ENCODE measurements around the gene LZTS2. TPM values are rescaled to one million over a fixed set of nuclear protein-coding genes. Genes with fewer than 3 reads are reported as not detected.
"Not testable (repeated sequence)": the region's sequence is repeated elsewhere in the genome, so short reads cannot be mapped to it uniquely, and the experiment has no call there.

LZTS2 gene
- total and polyA plus RNA-seq, 5 donors = 42.5 to 66.4 (median 47.6) TPM

- Histone ChIP-seq H3K27me3 (ENCODE audit: control insufficient read depth, insufficient read depth) (no peaks in the 10 kb centered on the region), H3K27ac (ENCODE audit: low read length) (no peak overlapping the region), H3K4me3 (ENCODE audit: low read length) (no peak overlapping the region), H3K9me3 (ENCODE audit: control insufficient read depth, low read length) (no peaks in the 10 kb centered on the region), H3K4me1 (ENCODE audit: control insufficient read depth, insufficient read depth, low read length) (peaks cover 2% of the 10 kb centered on the region)
- DNase-seq (peak in 1 of 3 donors; percentile 68), ATAC-seq (no peak)
- 61% methylated on average over 27 of the region's 27 CpGs for WGBS
- intact Hi-C loops (cut with DNase I) = no loop called here
These were observed 30.1 kb downstream of the LZTS2 start for GRCh38 chr10:101029520-101030295.

GRCh38 chr10:101030496-101031127 lies 31.0 kb downstream of the LZTS2 start:
- 11% methylated on average over 25 of the region's 25 CpGs for WGBS
- no peaks in the 10 kb centered on the region for H3K27me3 ChIP-seq (ENCODE audit: control insufficient read depth, insufficient read depth)
- DNase-seq = no peak
- no peak for ATAC-seq
- peak overlapping the region; percentile 60 for H3K4me3 ChIP-seq (ENCODE audit: low read length)
- H3K27ac ChIP-seq (ENCODE audit: low read length) = no peak overlapping the region
- H3K9me3 ChIP-seq (ENCODE audit: control insufficient read depth, low read length) = no peaks in the 10 kb centered on the region
- intact Hi-C loops (cut with DNase I) = no loop called here
- peaks cover 2% of the 10 kb centered on the region for H3K4me1 ChIP-seq (ENCODE audit: control insufficient read depth, insufficient read depth, low read length)

- ATAC-seq = peak; percentile 88 to 92
- under 1% methylated on average over 38 of the region's 38 CpGs for WGBS
- intact Hi-C loops (cut with DNase I) = no loop called here
These were observed 31.7 kb downstream of the LZTS2 start, which contains the start of the genes PDZD7 and SFXN3 for GRCh38 chr10:101031128-101031795. Gene PDZD7, minus strand, starts transcription at chr10:101031129. Its CDS starts 910 bp downstream, at chr10:101030219. Gene SFXN3, plus strand, starts transcription at chr10:101031234. Its CDS starts 3,461 bp downstream, at chr10:101034695.

GRCh38 chr10:101031796-101032636 lies 32.4 kb downstream of the LZTS2 start:
- WGBS = under 1% methylated on average over 47 of the region's 47 CpGs
- peak overlapping the region; percentile 80 for H3K27ac ChIP-seq (ENCODE audit: low read length)
- no peaks in the 10 kb centered on the region for H3K27me3 ChIP-seq (ENCODE audit: control insufficient read depth, insufficient read depth)
- peaks cover 2% of the 10 kb centered on the region for H3K4me1 ChIP-seq (ENCODE audit: control insufficient read depth, insufficient read depth, low read length)
- no peaks in the 10 kb centered on the region for H3K9me3 ChIP-seq (ENCODE audit: control insufficient read depth, low read length)
- intact Hi-C loops (cut with DNase I) = no loop called here
- peak overlapping the region; percentile 60 for H3K4me3 ChIP-seq (ENCODE audit: low read length)
- ATAC-seq (peak; percentile 77 to 81), DNase-seq (peak; percentile 87 to 95 (median 95))

More at GRCh38 chr10:101031128-101031795, 31.7 kb downstream of the LZTS2 start, which contains the start of the genes PDZD7 and SFXN3:
- Histone ChIP-seq H3K9me3 (ENCODE audit: control insufficient read depth, low read length) (no peaks in the 10 kb centered on the region), H3K27me3 (ENCODE audit: control insufficient read depth, insufficient read depth) (no peaks in the 10 kb centered on the region), H3K27ac (ENCODE audit: low read length) (peak within 1 kb of the TSS; percentile 80), H3K4me1 (ENCODE audit: control insufficient read depth, insufficient read depth, low read length) (peaks cover 2% of the 10 kb centered on the region), H3K4me3 (ENCODE audit: low read length) (peak within 1 kb of the TSS; percentile 60)
- peak; percentile 97 to 99 (median 99) for DNase-seq

GRCh38 chr10:101032637-101033224 lies 33.1 kb downstream of the LZTS2 start:
- DNase-seq = peak; percentile 81 to 85 (median 82)

DNA sequence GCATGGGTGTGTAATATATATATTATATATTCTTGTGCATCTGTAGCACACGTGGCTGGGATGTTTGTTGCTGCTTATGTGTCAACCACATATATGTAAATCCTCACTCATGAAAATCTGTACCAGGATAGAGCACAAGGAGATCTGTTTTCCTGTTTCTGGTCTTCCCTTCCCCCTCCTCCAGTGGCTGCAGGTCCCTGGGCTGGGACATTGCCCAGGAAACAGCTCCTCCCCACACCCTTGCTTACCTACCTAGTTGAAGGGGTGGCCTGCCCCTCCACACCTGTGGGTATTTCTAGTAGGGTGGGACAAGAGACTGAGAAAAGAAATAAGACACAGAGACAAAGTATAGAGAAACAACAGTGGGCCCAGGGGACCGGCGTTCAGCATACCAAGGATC lies 33.7 kb downstream of the LZTS2 start:
- Histone ChIP-seq H3K4me1 (ENCODE audit: control insufficient read depth, insufficient read depth, low read length) (peaks cover 2% of the 10 kb centered on the region), H3K27ac (ENCODE audit: low read length) (no peak overlapping the region), H3K9me3 (ENCODE audit: control insufficient read depth, low read length) (no peaks in the 10 kb centered on the region), H3K4me3 (ENCODE audit: low read length) (peak overlapping the region; percentile 60), H3K27me3 (ENCODE audit: control insufficient read depth, insufficient read depth) (no peaks in the 10 kb centered on the region)
- no peak for ATAC-seq
- intact Hi-C loops (cut with DNase I) = no loop called here
- no peak for DNase-seq
- 68% methylated on average over 3 of the region's 3 CpGs for WGBS

More at GRCh38 chr10:101032637-101033224, 33.1 kb downstream of the LZTS2 start:
- Histone ChIP-seq H3K4me1 (ENCODE audit: control insufficient read depth, insufficient read depth, low read length) (peaks cover 2% of the 10 kb centered on the region), H3K9me3 (ENCODE audit: control insufficient read depth, low read length) (no peaks in the 10 kb centered on the region), H3K4me3 (ENCODE audit: low read length) (peak overlapping the region; percentile 60), H3K27me3 (ENCODE audit: control insufficient read depth, insufficient read depth) (no peaks in the 10 kb centered on the region), H3K27ac (ENCODE audit: low read length) (peak overlapping the region; percentile 80)
- 9% methylated on average over 6 of the region's 6 CpGs for WGBS
- peak; percentile 70 to 85 for ATAC-seq
- intact Hi-C loops (cut with DNase I) = no loop called here

DNA sequence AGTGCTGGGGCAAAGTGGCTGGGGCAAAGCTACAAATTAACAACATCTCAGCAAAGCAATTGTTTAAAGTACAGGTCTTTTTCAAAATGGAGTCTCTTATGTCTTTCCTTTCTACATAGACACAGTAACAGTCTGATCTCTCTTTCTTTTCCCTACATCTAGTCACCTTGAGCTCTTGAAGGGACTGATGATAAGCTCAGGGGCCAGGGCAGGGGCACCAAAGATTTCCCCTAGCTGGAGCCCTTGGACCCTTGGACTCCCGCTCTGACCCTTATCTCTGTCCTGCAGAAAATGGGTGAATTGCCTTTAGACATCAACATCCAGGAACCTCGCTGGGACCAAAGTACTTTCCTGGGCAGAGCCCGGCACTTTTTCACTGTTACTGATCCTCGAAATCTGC lies 34.8 kb downstream of the LZTS2 start:
- intact Hi-C loops (cut with DNase I); H3K27me3 ChIP-seq (ENCODE audit: control insufficient read depth, insufficient read depth); DNase-seq; H3K27ac ChIP-seq (ENCODE audit: low read length); H3K9me3 ChIP-seq (ENCODE audit: control insufficient read depth, low read length); H3K4me3 ChIP-seq (ENCODE audit: low read length); H3K4me1 ChIP-seq (ENCODE audit: control insufficient read depth, insufficient read depth, low read length); ATAC-seq: not testable (repeated sequence)
- 90% methylated on average over 4 of the region's 4 CpGs for WGBS

GRCh38 chr10:101035314-101035713 lies 35.7 kb downstream of the LZTS2 start:
- Histone ChIP-seq H3K4me3 (ENCODE audit: low read length) (no peak overlapping the region), H3K9me3 (ENCODE audit: control insufficient read depth, low read length) (no peaks in the 10 kb centered on the region), H3K27me3 (ENCODE audit: control insufficient read depth, insufficient read depth) (no peaks in the 10 kb centered on the region), H3K4me1 (ENCODE audit: control insufficient read depth, insufficient read depth, low read length) (peaks cover 2% of the 10 kb centered on the region), H3K27ac (ENCODE audit: low read length) (no peak overlapping the region)
- intact Hi-C loops (cut with DNase I) = no loop called here
- ATAC-seq = no peak
- DNase-seq = no peak
- WGBS = 89% methylated on average over 7 of the region's 7 CpGs

DNA sequence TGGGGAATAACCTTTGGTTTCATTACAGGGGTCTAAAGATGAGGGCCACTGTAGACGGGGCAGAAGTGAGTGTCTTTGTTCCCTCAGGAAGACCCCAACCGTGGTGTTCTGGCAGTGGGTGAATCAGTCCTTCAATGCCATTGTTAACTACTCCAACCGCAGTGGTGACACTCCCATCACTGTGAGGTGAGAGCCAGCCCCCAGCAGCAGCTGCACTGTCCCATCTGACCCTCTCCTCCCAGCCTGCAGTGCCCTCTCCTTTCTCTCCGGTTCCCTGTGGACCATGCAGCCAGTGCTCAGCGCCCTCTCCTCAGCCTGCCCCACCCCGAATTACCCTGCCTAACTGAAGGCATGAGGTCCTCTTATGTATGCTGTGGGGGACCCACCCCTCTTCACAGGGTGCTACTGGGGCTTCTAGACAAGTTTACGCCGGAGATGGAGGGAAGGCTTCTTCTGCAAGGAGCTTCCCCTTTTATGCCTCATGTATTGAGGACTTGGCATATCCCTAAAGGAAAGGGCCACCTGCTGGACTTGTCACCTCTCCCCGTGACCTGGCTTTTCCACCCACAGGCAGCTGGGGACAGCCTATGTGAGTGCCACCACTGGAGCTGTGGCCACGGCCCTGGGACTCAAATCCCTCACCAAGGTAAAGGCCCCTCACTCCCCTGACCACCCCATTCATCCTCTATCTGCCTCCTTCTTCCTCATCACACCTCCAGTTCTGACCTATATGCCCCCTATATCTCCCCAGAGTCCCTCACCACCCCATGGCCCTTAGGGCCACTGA lies 36.5 kb downstream of the LZTS2 start:
- peaks cover 2% of the 10 kb centered on the region for H3K4me1 ChIP-seq (ENCODE audit: control insufficient read depth, insufficient read depth, low read length)
- no peak overlapping the region for H3K4me3 ChIP-seq (ENCODE audit: low read length)
- WGBS = 85% methylated on average over 10 of the region's 10 CpGs
- ATAC-seq (no peak), DNase-seq (no peak)
- H3K27ac ChIP-seq (ENCODE audit: low read length) = no peak overlapping the region
- intact Hi-C loops (cut with DNase I) = no loop called here
- H3K27me3 ChIP-seq (ENCODE audit: control insufficient read depth, insufficient read depth) = no peaks in the 10 kb centered on the region
- no peaks in the 10 kb centered on the region for H3K9me3 ChIP-seq (ENCODE audit: control insufficient read depth, low read length)

Data from right cardiac atrium (tissue), 5 donors.